K562 (cell line): ENCODE measurements around the gene NUDT22. TPM values are rescaled to one million over a fixed set of nuclear protein-coding genes. Genes with fewer than 3 reads are reported as not detected.

Experiments used
- ARNT ChIP-seq, 2 experiments: fragments of 450-650 bp; IDR thresholded peaks; 2 replicates each; pipeline ENCODE4 v1.6.1; 2016; ENCODE audit warnings: mild to moderate bottlenecking in 1 of 2
- CBFA2T2 ChIP-seq: fragments of 450-650 bp; conservative IDR thresholded peaks from 2 replicates; pipeline ENCODE4 v1.6.1; 2017; ENCODE audit warnings: mild to moderate bottlenecking
- CBFA2T3 ChIP-seq: fragments of 450-650 bp; IDR thresholded peaks from 2 replicates; pipeline ENCODE4 v1.6.1; 2017
- CEBPB ChIP-seq: fragments of 450-650 bp; IDR thresholded peaks from 2 replicates; pipeline ENCODE4 v1.6.1; 2016; ENCODE audit warnings: missing genetic modification characterization, missing compliant biosample characterization
- ESRRA ChIP-seq: fragments of 450-650 bp; IDR thresholded peaks from 2 replicates; pipeline ENCODE4 v1.6.1; 2014; ENCODE audit warnings: low read depth, mild to moderate bottlenecking, moderate library complexity, borderline replicate concordance
- KDM1A ChIP-seq, 2 experiments: fragments of 450-650 bp; IDR thresholded peaks; 2 replicates each; pipeline ENCODE4 v1.6.1; 2016; ENCODE audit warnings: mild to moderate bottlenecking in 2 of 2
- MTA2 ChIP-seq: fragments of 450-650 bp; IDR thresholded peaks from 2 replicates; pipeline ENCODE4 v1.6.1; 2016; ENCODE audit warnings: low read depth
- NR2C2 ChIP-seq, 2 experiments: fragments of 200-800 bp in 1 of 2; sonication (Bioruptor generic) in 1 of 2; sonication (generic) in 1 of 2; formaldehyde crosslinking in 1 of 2; IDR thresholded peaks; 2 replicates each; pipeline versions ENCODE4 v1.6.1 to v1.8.0; 2016 to 2022; ENCODE audit warnings: mild to moderate bottlenecking in 1 of 2, missing compliant biosample characterization in 1 of 2, missing genetic modification characterization in 1 of 2, missing genetic modification reagents in 1 of 2
- PPARD ChIP-seq: fragments of 250-450 bp; sonication (Bioruptor Pico); IDR thresholded peaks from 2 replicates; pipeline ENCODE4 v1.8.0; 2022; ENCODE audit warnings: inconsistent platforms, mild to moderate bottlenecking, moderate library complexity
- RBM34 ChIP-seq: fragments of 200-400 bp; formaldehyde crosslinking; IDR thresholded peaks from 2 replicates; pipeline ENCODE4 v1.6.1; 2018; ENCODE audit warnings: low read length, borderline replicate concordance; ENCODE audit not compliant: insufficient read depth
- RCOR1 ChIP-seq, 2 experiments: IDR thresholded peaks; 2 replicates each; pipeline ENCODE4 v1.6.1; 2012; ENCODE audit warnings: low read depth in 2 of 2, low read length in 2 of 2, borderline replicate concordance in 1 of 2, improper control_type of control experiment in 1 of 2
- SLC30A9 ChIP-seq: fragments of 250-450 bp; sonication (Bioruptor Pico); IDR thresholded peaks from 2 replicates; pipeline ENCODE4 v1.8.0; 2022; ENCODE audit warnings: mild to moderate bottlenecking, moderate library complexity
- TCF3 ChIP-seq: sonication (generic); formaldehyde crosslinking; IDR thresholded peaks from 2 replicates; pipeline ENCODE4 v1.4.0; 2020; ENCODE audit warnings: mild to moderate bottlenecking, missing genetic modification reagents
- TOE1 ChIP-seq, 2 experiments: fragments of 450-650 bp in 1 of 2; sonication (generic) in 1 of 2; formaldehyde crosslinking in 1 of 2; IDR thresholded peaks; 2 replicates each; pipeline versions ENCODE4 v1.7.1 to v1.8.0; 2016 to 2022; ENCODE audit warnings: borderline replicate concordance in 2 of 2, mild to moderate bottlenecking in 2 of 2, antibody characterized with exemption in 1 of 2, inconsistent platforms in 1 of 2, low read depth in 1 of 2, missing genetic modification reagents in 1 of 2, moderate library complexity in 1 of 2
- polyA plus RNA-seq, 8 experiments: library from polyadenylated mRNA; depleted of rRNA in 4 of 8; stranded (reverse) in 5 of 8; unstranded in 3 of 8; fragments of >200 nt; fragmentation: Nextera tagmentation in 2 of 8; fragmentation: Illumina TruSeq in 1 of 8; extraction: Ambion mirVana in 2 of 8; extraction: Trizol in 1 of 8; gene quantifications; 2 replicates each; pipeline versions ENCODE4 v1.2.1 to v1.2.3, GENCODE V29; 2011 to 2014; ENCODE audit warnings: inconsistent platforms in 1 of 8, missing spikeins in 1 of 8
- total RNA-seq, 7 experiments: library from RNA; depleted of rRNA in 6 of 7; stranded (reverse); fragments of >200 nt in 6 of 7; fragmentation: Illumina TruSeq in 2 of 7; extraction: Trizol in 2 of 7; gene quantifications; 2 replicates each; pipeline versions ENCODE4 v1.2.1 to v1.2.3, GENCODE V29; 2011 to 2021; ENCODE audit warnings: low replicate concordance in 1 of 7
- TF ChIP-seq, protein P1 (sequence below): fragments of 450-650 bp; IDR thresholded peaks from 2 replicates; pipeline ENCODE4 v1.6.1; 2016; ENCODE audit warnings: mild to moderate bottlenecking, moderate library complexity

NUDT22 gene
- total and polyA plus RNA-seq, 9 of the 15 experiments (the other 6 are each of a cell fraction or from before 2014, with no cell fraction given) = 6.3 to 92.6 (median 37.4) TPM

- TF ChIP-seq, protein P1, sequence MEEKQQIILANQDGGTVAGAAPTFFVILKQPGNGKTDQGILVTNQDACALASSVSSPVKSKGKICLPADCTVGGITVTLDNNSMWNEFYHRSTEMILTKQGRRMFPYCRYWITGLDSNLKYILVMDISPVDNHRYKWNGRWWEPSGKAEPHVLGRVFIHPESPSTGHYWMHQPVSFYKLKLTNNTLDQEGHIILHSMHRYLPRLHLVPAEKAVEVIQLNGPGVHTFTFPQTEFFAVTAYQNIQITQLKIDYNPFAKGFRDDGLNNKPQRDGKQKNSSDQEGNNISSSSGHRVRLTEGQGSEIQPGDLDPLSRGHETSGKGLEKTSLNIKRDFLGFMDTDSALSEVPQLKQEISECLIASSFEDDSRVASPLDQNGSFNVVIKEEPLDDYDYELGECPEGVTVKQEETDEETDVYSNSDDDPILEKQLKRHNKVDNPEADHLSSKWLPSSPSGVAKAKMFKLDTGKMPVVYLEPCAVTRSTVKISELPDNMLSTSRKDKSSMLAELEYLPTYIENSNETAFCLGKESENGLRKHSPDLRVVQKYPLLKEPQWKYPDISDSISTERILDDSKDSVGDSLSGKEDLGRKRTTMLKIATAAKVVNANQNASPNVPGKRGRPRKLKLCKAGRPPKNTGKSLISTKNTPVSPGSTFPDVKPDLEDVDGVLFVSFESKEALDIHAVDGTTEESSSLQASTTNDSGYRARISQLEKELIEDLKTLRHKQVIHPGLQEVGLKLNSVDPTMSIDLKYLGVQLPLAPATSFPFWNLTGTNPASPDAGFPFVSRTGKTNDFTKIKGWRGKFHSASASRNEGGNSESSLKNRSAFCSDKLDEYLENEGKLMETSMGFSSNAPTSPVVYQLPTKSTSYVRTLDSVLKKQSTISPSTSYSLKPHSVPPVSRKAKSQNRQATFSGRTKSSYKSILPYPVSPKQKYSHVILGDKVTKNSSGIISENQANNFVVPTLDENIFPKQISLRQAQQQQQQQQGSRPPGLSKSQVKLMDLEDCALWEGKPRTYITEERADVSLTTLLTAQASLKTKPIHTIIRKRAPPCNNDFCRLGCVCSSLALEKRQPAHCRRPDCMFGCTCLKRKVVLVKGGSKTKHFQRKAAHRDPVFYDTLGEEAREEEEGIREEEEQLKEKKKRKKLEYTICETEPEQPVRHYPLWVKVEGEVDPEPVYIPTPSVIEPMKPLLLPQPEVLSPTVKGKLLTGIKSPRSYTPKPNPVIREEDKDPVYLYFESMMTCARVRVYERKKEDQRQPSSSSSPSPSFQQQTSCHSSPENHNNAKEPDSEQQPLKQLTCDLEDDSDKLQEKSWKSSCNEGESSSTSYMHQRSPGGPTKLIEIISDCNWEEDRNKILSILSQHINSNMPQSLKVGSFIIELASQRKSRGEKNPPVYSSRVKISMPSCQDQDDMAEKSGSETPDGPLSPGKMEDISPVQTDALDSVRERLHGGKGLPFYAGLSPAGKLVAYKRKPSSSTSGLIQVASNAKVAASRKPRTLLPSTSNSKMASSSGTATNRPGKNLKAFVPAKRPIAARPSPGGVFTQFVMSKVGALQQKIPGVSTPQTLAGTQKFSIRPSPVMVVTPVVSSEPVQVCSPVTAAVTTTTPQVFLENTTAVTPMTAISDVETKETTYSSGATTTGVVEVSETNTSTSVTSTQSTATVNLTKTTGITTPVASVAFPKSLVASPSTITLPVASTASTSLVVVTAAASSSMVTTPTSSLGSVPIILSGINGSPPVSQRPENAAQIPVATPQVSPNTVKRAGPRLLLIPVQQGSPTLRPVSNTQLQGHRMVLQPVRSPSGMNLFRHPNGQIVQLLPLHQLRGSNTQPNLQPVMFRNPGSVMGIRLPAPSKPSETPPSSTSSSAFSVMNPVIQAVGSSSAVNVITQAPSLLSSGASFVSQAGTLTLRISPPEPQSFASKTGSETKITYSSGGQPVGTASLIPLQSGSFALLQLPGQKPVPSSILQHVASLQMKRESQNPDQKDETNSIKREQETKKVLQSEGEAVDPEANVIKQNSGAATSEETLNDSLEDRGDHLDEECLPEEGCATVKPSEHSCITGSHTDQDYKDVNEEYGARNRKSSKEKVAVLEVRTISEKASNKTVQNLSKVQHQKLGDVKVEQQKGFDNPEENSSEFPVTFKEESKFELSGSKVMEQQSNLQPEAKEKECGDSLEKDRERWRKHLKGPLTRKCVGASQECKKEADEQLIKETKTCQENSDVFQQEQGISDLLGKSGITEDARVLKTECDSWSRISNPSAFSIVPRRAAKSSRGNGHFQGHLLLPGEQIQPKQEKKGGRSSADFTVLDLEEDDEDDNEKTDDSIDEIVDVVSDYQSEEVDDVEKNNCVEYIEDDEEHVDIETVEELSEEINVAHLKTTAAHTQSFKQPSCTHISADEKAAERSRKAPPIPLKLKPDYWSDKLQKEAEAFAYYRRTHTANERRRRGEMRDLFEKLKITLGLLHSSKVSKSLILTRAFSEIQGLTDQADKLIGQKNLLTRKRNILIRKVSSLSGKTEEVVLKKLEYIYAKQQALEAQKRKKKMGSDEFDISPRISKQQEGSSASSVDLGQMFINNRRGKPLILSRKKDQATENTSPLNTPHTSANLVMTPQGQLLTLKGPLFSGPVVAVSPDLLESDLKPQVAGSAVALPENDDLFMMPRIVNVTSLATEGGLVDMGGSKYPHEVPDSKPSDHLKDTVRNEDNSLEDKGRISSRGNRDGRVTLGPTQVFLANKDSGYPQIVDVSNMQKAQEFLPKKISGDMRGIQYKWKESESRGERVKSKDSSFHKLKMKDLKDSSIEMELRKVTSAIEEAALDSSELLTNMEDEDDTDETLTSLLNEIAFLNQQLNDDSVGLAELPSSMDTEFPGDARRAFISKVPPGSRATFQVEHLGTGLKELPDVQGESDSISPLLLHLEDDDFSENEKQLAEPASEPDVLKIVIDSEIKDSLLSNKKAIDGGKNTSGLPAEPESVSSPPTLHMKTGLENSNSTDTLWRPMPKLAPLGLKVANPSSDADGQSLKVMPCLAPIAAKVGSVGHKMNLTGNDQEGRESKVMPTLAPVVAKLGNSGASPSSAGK = no peak
- no peak for TF ChIP-seq PPARD (CRISPR knock-in tag)
- TF ChIP-seq CEBPB (tag) = no peak
- peak; percentile 52; the same call in 1 of the 2 replicates for TF ChIP-seq CBFA2T3
- TF ChIP-seq SLC30A9 (CRISPR knock-in tag) = no peak
- no peak for TF ChIP-seq RBM34
- peak; percentile 9; the same call in 1 of the 2 replicates for TF ChIP-seq CBFA2T2
- TF ChIP-seq TOE1 (IDR thresholded peaks at IDR 0.05; ENCODE audit: borderline replicate concordance) = no peak
- no peak for TF ChIP-seq TOE1 (CRISPR knock-in tag; IDR thresholded peaks at IDR 0.05; ENCODE audit: borderline replicate concordance, low read depth)
- peak; percentile 75 for TF ChIP-seq ESRRA
- TF ChIP-seq MTA2 = peak; percentile 69
- TF ChIP-seq TCF3 (CRISPR knock-in tag) = 0 out of 2 replicates have a peak, but pooled peaks have one; percentile 5
- peak; percentile 96 for TF ChIP-seq NR2C2 (CRISPR knock-in tag; IDR thresholded peaks at IDR 0.05)
- peak; percentile 97 for TF ChIP-seq NR2C2 (tag; IDR thresholded peaks at IDR 0.05)
- no peak for TF ChIP-seq ARNT (IDR thresholded peaks at IDR 0.05)
- TF ChIP-seq RCOR1 (IDR thresholded peaks at IDR 0.05; ENCODE audit: borderline replicate concordance in 1 of 2, low read depth in 2 of 2, low read length in 2 of 2) = 0 out of 4 replicates have a peak, but pooled peaks of 1 of the 2 experiments have one; percentile 5
- TF ChIP-seq KDM1A (IDR thresholded peaks at IDR 0.05) = peak; percentile 89 to 95; a peak in 3 of 4 replicates
Observed at GRCh38 chr11:64259533-64260067, 33.5 kb downstream of the NUDT22 start (continued).
